ENCODE measurements around the gene FBLN1. TPM values are rescaled to one million over a fixed set of nuclear protein-coding genes. Genes with fewer than 3 reads are reported as not detected.

The FBLN1 gene
- total RNA-seq, 1 experiment from 2014 or later = 23.4 TPM

DNA sequence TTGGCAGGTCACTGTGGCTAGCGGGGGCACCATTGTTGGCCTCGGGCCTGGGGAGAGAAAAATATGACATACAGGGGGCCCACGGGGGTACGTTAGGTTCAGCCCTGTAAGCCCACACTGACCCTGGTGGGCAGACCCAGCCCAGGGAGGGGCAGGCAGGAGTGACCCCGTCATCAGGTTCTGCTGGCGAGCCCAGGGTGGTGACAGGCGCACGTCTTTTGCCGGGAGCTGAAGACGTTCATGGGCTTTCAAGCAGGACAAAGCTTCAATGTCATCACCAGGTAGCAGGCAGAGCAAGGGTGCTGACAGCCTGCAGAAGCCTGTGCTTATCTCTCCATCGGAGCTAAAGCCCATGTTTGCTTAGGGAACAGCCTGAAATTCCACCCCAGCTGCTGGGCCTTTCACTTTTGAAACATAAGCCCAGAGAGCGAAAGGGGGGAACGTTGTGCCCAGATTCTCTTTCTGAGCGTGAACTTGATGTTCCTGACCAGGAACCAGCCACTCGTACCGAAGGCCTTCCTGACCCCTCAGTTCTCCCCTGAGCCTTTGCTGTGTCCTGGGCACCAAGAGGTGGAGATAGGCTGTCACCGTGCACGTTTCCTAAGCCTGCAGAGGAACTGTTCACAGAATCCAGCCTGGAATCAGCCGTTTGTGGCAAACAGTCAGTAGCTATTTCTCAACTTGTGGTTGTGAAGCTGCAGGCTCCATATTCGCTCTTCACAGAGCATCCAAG, 94.9 kb downstream of the FBLN1 start:
- Histone ChIP-seq H2AFZ (ENCODE audit: low read depth, low read length, poor library complexity, severe bottlenecking) (no peak overlapping the region), H3K36me3 (ENCODE audit: control insufficient read depth in 1 of 2, insufficient read depth in 2 of 2, low read length in 2 of 2) (no peaks in the 10 kb centered on the region), H3K9me2 (ENCODE audit: insufficient read depth) (no peaks in the 10 kb centered on the region), H3K27ac (ENCODE audit: low read depth, low read length) (no peak overlapping the region), H3K79me2 (ENCODE audit: insufficient read depth, low read length) (no peaks in the 10 kb centered on the region), H3K4me1 (ENCODE audit: control insufficient read depth in 1 of 2, insufficient read depth in 2 of 2, low read length in 2 of 2) (peaks cover 7 to 8% of the 10 kb centered on the region in 2 experiments), H3K4me2 (ENCODE audit: low read length) (no peak overlapping the region), H4K20me1 (ENCODE audit: insufficient read depth) (no peaks in the 10 kb centered on the region), H3K4me3 (replicated peaks in 1 of 2; ENCODE audit: low read depth in 1 of 2, low read length in 2 of 2) (no peak overlapping the region), H3K9me3 (ENCODE audit: control insufficient read depth in 1 of 2, insufficient read depth in 1 of 2, low read depth in 1 of 2, low read length in 2 of 2) (no peaks in the 10 kb centered on the region), H3K9ac (ENCODE audit: low read length) (no peak overlapping the region), H3K27me3 (ENCODE audit: insufficient read depth, low read length) (no peaks in the 10 kb centered on the region)
- ChIA-PET POLR2A (no interaction called here), CTCF (no interaction called here), RAD21 (ENCODE audit: low non-redundant PET in 1 of 2, low total read pairs in 2 of 2, uncharacterized antibody in 2 of 2, unreplicated experiment in 2 of 2) (interaction anchor here in 1 of 2 experiments (0.5 kb wide), 1 partner anchor 388 kb away, joined by 3 read pairs; no protein-coding TSS in a partner anchor)
- no peak for DNase-seq (ENCODE audit: low read depth, low spot score)
- BruUV-seq (replicated peaks) = no TSS peak
- no peak for ATAC-seq
- TF ChIP-seq SP1 (IDR thresholded peaks at IDR 0.05; ENCODE audit: low read depth) (no peak), POLR2A (IDR thresholded peaks at IDR 0.05; ENCODE audit: borderline replicate concordance, extremely low read depth, insufficient read depth, insufficient read length) (no peak), FOSL1 (IDR thresholded peaks at IDR 0.05; ENCODE audit: low read depth) (no peak), SIN3A (IDR thresholded peaks at IDR 0.05; ENCODE audit: low read depth) (no peak), ELF1 (IDR thresholded peaks at IDR 0.05; ENCODE audit: borderline replicate concordance, low read depth) (no peak), EGR1 (IDR thresholded peaks at IDR 0.05; ENCODE audit: low read depth) (no peak), ZFX (IDR thresholded peaks at IDR 0.05) (no peak), EZH2phosphoT487 (IDR thresholded peaks at IDR 0.05; ENCODE audit: borderline replicate concordance) (no peak), JUND (IDR thresholded peaks at IDR 0.05) (no peak), TCF7L2 (IDR thresholded peaks at IDR 0.05; ENCODE audit: borderline replicate concordance, extremely low read depth, insufficient read depth, insufficient read length) (no peak), CBX3 (IDR thresholded peaks at IDR 0.05; ENCODE audit: low read depth) (no peak), EZH2 (IDR thresholded peaks at IDR 0.05) (no peak), RAD21 (IDR thresholded peaks at IDR 0.05; ENCODE audit: low read depth) (no peak)
- TF ChIP-seq, protein P1, sequence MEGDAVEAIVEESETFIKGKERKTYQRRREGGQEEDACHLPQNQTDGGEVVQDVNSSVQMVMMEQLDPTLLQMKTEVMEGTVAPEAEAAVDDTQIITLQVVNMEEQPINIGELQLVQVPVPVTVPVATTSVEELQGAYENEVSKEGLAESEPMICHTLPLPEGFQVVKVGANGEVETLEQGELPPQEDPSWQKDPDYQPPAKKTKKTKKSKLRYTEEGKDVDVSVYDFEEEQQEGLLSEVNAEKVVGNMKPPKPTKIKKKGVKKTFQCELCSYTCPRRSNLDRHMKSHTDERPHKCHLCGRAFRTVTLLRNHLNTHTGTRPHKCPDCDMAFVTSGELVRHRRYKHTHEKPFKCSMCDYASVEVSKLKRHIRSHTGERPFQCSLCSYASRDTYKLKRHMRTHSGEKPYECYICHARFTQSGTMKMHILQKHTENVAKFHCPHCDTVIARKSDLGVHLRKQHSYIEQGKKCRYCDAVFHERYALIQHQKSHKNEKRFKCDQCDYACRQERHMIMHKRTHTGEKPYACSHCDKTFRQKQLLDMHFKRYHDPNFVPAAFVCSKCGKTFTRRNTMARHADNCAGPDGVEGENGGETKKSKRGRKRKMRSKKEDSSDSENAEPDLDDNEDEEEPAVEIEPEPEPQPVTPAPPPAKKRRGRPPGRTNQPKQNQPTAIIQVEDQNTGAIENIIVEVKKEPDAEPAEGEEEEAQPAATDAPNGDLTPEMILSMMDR (IDR thresholded peaks at IDR 0.05 in 2 of 3, conservative IDR thresholded peaks at IDR 0.05 in 1 of 3; ENCODE audit: borderline replicate concordance in 1 of 3, insufficient read depth in 1 of 3, low read depth in 2 of 3, low read length in 2 of 3) = no peak
- TF ChIP-seq, protein P2, sequence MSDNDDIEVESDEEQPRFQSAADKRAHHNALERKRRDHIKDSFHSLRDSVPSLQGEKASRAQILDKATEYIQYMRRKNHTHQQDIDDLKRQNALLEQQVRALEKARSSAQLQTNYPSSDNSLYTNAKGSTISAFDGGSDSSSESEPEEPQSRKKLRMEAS (IDR thresholded peaks at IDR 0.05) = no peak
- intact Hi-C loops (cut with micrococcal nuclease) = no loop called here

Measured in HCT116 (cell line).